ENCODE results near the gene AUTS2.

- TF ChIP-seq POLR2A (IDR thresholded peaks at IDR 0.05; ENCODE audit: low read depth, low read length), result no peak
- TF ChIP-seq POLR2AphosphoS5 (IDR thresholded peaks at IDR 0.05; ENCODE audit: low read depth, low read length), result no peak
These were observed 1083.4 kb downstream of the AUTS2 start for GRCh38 chr7:70681469-70682350.
